SH-SY5Y (cell line): Measurements from ENCODE around the gene BIRC7.

Experiments used
- GATA2 ChIP-seq: IDR thresholded peaks from 2 replicates; pipeline ENCODE4 v1.6.1; 2011; ENCODE audit warnings: mild to moderate bottlenecking, low read depth, low read length
- GATA3 ChIP-seq: IDR thresholded peaks from 2 replicates; pipeline ENCODE4 v1.6.1; 2011; ENCODE audit warnings: low read depth, mild to moderate bottlenecking, low read length, moderate library complexity

DNA sequence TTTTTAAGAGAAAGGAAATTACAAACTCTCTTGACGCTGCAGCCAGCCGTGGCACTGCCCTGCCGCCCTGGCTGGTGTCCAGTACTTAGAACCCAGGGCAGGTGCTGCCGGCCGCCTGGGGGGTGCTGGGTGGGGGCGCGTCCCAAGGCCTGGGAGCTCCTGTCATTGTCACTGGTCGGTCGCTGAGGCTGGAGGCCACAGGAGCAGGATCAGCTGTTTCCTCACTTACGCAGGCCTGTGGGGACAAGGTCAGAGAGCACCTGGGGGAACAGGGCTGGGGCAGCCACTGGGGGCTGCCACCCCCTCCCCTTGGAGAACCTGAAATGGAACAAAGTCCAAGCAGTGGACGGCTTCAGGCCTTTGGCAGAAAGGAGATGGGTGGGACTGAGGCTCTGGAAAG lies 5.6 kb downstream of the BIRC7 start:
- TF ChIP-seq GATA2: no peak
- no peak for TF ChIP-seq GATA3
